Stimulated activated CD8-positive, alpha-beta memory T cell treated with anti-CD3 and anti-CD28 coated beads, Interleukin-4, amount 100 ng/mL, for 1 hour (primary cell): Measurements from ENCODE around the gene ASTN2.

Experiments used
- DNase-seq, 2 donors: peaks; one replicate each; pipeline ENCODE4 v3.0.0-alpha.2; 2020; ENCODE audit warnings: low read depth in 2 of 2, low spot score in 1 of 2

ASTN2 gene

GRCh38 chr9:116378873-116379272 is 1036.0 kb downstream of the ASTN2 start:
- DNase-seq = no peak

- no peak for DNase-seq
Measured at GRCh38 chr9:116377179-116377798, 1037.6 kb downstream of the ASTN2 start.
